KG1 (cell line): Measurements from ENCODE around the gene PDE1C.
"Not testable (repeated sequence)": the region's sequence is repeated elsewhere in the genome, so short reads cannot be mapped to it uniquely, and the experiment has no call there.

ENCODE experiments used
- DNase-seq: peaks from one replicate; lab custom pipeline; 2025; lab: John Stamatoyannopoulos, UW

Gene PDE1C

DNA sequence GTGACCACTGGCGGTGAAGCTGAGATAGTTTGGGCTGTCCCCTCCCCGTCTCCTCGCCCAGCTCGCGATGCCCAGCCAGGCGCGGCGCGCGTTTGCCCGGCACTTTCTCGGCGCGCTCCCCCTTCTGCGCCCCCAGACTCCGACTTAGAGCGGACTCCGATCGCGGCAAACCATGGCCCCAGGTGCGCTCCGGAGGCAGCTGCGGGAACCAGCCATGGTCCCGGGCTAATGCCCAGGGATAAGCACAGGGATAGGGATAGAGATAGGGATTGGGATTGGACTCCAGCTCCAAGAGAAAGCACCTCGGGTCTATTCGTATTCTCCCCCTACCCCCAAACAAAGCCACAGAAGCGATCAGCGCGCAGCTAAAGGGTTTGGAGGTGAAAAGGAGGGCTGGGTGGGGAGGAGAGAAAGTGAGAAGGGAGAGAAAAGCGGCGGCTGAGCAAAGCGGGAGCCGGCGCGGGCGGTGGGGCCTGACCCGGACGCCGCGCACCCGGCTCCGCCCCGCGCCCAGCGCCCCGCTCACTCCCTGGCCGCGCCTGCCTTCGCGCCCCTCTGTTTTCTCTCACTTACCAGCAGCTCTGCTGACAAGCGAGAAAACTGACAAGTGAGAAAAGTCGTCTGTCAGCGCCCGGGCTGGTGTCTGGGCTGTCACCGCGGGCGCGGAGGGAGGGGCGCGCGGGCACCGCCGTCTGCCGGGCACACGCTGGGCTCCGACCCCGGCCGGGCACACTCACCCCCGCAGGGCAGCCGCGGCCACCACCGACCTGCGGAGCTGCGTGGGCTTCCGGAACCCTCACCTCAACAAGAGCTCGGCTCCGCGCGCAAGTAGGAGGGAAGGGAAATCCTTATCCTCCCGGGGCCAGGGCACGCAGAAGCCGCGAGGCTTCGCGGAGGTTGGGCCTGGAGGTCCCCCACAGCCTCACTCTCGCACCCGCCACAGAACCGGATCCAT lies at the start of gene PDE1C:
Gene PDE1C (minus strand): TSS at position 2 of the 955 bp plus-strand sequence.
- DNase-seq, result no peak

DNA sequence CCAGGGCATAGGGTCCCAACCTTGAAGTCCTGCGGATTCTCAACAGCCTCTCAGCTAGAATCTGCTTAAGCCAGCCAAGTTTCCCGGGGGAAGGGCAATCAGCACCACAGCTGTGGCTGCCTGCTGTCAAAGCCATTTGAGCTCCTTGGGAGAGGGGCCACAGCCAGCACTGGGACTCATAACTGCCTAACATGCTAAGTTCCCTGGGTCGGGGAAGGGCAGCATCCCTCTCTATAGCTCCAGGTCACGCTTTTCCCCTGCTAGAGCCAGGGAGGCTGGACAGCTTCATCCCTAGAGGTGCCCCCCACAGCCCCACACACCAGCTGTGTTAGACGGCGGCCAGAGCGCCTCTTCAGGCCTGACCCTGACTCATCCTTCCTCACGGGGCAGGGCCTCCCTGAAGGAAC lies 49.6 kb upstream of the PDE1C start:
- no peak for DNase-seq

DNA sequence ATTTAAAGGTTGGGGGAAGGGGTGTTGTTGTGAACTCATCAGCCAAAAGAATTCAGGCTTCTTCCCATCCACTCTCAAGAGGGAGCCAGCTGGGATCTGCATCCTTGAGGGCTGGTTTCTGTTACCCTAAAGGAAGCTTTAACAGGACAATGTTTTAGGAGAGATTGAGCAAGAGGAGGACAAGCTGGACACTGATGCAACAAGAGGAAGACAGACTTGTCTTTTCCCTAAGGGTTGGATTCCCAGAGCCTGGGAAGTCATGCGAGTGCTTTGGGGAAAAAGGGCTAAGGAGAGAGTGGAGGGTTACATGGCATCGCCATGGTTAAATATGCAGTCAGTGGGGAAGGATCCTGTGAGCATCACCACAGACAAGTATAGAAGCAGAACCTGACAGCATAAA lies 47.6 kb upstream of the PDE1C start:
- no peak for DNase-seq

DNA sequence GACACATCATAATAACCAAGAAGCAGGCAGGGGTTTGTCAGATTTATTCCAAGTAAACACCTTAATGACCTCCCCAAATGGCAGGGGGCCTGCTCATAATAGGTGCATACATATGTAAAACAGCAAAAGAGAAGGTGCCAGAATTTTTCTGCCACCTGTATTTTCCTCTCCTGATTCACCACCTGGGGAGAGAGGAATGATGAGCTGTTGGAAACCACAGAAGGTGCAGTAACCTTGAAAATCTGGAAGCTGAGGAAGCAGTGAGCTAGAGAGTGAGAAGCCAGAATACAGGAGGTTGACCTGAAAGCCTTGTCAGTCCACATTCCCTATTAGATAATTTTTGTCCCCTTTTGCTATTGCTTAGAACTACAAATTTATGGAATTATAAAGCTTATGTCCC lies 46.2 kb upstream of the PDE1C start:
- no peak for DNase-seq

DNA sequence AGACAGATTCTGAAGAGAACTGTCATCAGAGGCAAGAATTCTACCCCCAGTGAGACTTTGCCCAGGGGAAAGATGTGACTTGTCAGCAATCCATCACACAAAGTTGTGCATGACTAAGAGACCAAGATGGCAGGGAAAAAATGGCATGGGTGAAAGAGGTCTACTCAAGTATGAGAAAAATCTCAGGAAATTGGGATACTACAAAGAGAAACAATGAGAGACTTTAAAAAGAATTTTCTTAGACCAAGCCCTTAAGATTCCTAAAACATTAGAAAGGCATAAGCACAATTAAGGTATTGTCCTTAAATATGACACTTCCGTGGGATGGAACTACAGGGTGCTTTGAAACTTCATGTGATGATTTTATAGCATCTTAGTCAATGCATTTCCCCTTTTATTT lies 45.6 kb upstream of the PDE1C start:
- DNase-seq, result no peak

DNA sequence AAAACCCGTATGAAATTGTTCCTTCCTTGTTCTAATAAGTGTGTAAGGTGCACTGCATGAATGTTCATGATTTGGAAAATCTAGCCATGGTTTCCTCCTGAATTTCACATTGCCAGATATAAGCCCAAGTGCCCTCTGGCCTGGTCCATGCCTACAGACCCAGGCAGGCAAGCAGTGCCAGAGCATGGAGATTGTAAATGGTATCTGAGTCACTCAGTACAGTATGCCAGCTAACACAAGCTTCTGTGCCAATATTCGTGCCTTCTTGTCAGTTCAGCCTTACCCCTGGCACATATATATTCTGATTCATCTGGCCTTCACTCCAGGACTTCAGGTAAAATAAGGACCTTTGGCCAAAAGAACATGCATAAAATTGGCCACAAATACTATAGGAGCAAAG lies 38.4 kb upstream of the PDE1C start:
- no peak for DNase-seq

DNA sequence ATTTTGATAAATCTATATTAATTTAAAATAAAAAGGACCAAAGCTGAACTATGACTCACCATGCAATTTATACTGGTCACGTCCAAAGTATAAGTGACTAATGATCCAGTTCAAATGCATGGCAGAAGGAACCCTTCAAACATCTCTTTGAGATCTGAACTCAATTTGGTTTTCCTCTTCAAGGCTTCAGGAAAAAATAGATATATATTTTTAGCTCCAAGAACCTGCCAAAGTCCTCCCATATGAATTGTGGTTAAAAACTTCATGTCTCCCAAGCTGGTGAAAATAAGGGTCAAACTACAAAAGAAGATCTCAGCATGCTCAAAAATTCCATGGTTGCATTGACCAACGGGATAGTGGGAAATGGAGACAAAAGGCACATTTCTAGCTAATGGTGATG lies 34.6 kb upstream of the PDE1C start:
- no peak for DNase-seq

DNA sequence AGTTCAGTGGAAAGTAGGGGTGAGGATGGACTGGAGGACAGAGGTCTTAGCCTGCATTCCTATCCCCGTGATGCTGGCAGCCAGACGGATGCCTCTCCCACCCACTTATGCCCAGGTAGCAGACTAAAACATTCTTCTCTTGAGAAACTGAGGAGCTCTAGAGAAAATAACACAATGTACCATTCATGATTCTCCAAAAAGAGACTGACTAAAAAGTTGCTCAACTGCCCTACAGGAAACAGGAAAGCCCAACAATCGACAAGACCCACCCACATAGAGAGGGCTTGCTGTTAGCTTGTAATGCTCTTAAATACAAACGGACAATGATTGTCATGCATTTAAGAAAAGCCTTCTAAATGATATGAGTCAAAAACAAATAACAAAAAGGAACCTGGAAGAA lies 33.2 kb upstream of the PDE1C start:
- no peak for DNase-seq

DNA sequence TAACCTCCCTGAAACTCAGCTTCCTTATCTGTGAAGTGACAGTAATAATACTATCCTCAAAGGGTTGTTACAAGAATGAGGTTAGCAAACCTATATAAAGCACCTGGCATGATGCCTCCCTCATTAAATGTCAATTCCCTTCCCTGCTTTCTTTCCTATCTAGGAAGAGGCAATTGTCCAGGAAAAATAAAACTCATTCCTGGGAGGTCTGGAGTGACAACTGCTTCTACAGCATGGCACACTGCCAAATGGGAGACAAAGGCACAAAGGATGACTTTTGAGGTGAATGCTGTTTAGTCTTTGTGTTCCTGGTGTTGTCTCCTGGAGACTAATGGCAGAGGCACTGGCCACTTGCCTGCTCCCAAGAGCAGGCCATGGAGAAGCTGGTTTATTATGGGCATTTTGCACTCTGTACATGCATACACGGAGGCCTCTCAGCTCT lies 32.2 kb upstream of the PDE1C start:
- no peak for DNase-seq

DNA sequence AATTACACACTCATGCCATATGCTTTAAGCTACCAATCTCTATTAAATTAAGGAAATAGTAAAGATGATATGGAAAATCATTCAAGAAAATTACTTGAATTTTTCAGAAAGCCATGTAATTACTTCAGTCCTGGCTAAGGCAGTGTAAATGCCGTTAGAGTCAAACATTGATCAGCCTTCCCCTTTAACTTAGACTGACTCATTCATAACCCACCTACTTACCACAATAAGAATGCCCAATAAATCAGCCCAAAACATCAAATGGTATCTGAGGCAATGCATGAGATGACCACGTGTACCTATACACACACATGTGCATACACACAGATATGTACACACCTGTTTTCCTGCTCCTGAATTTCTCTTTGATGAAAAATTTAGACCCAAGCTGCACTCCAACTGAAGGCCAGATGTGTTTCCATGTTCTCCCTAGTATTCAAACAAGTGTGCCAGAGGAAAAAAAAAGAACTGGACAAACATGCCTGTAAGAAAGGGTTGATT lies 30.2 kb upstream of the PDE1C start:
- DNase-seq, result no peak

DNA sequence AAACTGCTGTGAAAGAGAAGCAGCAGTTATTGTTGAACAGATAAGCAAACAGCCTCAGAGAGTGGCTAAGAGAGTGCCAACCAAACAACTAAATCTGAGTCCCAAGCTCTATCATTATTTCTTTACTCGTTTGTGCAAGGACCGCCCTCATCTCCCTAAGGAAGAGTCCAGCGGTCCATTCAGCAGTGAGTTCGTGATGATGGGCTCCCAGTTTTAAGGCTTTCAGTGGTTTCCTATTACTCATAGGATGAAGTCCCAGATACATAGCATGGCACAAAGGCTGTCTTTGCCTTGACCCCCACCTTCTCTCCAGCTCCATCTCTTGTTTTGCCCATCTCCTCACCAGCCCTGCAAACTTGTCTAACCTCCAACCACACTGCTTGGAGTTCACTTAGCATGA lies 24.3 kb upstream of the PDE1C start:
- DNase-seq, result no peak

DNA sequence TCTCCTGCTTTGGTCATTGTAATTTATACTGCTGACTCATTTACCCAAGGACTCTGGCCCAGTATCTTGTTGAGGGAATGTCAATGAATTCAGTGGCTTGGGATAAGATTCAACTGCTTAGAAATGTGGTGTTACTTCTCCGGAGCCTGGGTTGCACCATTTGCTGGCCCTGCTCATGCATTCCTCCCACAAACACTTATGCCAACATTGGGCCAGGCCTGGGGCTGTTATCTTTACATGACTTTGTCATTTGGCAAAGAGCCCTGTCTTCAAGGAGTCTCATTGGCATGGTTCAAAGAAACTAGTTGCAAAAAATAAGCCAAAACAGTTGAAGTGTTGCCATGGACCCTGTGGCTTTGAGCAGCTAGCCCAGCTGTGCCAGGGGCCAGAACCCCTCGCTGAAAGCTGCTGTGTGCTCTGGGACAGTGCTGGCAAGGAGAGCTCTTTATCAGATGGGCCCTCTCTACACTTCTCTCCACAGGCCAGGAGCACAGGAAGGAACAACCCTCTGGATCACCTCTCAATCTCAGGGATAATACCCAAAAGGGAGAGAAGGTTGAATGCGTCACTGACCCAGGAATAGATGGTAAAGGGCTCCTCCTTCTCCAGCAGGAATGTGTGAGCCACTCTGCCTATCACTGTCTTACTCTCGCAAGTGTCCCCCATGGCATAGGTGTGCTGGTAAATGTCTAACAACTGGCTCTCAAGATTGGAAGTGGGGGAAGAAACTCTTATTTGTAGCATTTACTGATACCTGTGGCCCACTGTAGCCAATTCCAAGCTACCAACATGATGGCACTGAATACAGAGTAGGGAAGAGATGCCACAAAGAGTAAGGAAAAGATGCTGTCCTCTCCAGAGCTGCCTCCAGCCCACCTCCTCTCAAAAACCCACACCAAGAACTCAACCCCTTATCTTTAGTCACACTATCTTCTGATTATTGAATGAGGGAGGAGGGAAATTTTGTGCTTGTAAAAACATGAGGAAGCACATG lies 23.5 kb upstream of the PDE1C start:
- no peak for DNase-seq

DNA sequence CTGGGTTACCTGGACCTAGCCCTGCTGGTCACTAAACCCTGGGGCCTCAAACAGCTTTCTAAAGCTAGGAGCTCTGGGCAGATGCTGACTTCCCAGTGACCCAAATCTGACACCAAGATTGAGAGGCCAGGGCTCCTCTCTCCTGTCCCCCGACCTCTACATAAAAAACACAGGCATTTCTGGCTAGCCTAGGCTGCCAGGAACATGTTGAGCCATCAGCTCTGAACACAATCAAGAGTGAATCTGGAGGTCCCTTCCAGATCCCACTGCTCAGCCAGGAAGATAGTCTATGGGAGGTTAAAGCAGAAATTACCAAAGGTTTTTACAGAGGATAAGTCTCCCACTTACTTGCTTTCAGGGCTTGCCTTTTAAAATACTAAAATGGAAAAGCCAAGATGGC lies 22.1 kb upstream of the PDE1C start:
- DNase-seq, result no peak

DNA sequence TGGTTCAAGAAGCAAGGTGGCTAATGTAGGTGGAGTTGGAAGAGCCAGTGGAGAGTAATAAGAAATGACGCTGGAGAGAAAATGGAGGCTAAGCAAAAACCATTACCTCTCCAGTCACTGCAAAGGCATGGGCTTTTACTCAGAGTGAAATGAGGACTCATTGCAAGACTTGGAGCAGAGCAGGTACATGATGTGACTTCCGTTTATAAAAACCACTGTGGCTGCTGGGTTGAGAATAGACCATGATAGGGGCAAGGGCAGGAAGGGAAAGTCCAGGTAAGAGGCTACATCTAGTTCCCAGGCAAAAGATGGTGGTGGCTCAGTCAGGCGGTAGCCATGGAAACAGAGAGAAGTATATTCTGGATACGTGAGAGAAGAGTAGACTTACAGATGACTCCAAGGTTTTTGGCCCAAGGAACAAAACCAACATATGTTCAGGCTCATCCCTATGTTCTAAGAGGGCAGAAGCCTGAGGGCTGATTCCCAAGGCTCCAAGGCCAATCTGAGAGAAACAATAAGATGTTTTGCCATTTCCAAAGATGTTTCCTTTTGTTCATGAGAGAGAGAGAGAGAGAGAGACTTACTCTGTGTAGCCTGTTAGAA lies 21.5 kb upstream of the PDE1C start:
- no peak for DNase-seq

DNA sequence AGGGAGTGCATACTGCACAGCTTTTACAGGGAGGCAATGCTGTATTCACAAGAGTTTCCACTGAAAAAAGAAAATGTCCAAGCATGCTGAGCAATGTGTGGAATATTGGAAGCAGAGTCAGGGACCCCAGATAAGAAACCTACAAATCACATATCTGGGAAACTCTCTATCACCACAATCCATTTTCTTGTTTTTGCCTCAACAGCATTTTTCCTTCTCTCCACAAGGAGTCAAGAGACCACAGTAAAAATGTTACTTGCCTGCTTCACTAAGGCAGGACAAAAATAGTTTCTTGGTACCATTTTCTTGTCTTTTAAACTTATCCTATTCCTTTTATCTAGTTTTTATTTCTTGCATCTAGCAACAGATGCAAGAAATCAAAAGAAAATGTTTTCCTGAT lies 19.5 kb upstream of the PDE1C start:
- no peak for DNase-seq

DNA sequence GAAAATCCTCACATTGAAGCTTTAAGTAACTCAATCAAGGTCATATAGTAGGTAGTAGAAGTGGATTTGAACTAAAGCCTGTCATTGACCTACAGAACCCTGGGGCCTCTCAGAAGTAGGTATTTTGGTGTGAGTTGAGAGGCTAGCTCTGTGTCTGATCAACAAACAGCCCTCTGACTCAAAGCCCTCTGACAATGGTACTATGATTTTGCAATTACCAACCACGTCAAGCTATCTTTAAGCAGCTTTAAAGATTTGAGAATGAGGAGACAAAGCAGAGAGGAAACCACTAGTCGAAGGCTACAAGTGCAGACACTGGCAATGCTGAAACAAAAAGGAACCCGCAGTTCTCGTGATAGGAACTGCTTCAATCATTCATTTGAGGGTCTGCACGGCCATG lies 19.0 kb upstream of the PDE1C start:
- DNase-seq, result no peak

DNA sequence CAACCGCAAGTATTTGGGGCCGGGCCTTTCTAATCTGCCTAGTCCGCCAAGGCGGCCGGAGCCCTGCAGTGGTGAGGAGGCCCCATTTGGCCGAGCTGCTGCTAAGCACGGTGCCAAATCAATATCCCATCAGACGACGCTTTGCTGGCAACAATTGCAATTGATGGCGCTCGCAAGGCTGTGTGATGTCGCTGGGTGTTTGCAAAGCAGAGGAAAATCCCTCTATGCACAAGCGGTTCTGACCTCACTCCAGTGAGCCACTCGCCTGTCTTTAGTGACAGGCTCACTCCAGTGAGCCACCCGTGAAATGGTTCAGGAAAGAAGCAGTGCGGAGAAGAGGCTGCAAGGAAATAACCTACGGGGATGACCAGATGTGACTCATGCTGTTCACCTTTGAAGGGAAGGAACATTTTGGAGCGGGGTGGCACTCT lies 18.3 kb upstream of the PDE1C start:
- no peak for DNase-seq

DNA sequence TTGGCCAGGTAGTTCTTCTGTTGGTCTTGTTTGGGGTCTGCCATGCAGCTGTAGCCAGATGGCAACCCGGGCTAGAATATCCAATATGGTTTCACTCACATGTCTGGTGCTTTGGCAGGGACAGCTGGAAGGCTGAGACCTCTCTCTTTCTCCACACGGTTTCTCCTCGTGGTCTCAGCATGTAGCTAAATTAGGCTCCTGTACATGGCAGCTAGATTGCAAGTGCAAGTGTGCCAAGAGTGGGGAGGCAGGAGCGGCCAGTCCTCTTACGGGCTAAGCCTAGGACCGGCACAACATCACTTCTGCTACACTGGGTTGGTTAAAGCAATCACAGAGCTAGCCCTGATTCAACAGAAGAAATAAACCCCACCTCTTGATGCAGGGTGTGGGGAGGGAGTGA lies 9.3 kb upstream of the PDE1C start:
- no peak for DNase-seq

DNA sequence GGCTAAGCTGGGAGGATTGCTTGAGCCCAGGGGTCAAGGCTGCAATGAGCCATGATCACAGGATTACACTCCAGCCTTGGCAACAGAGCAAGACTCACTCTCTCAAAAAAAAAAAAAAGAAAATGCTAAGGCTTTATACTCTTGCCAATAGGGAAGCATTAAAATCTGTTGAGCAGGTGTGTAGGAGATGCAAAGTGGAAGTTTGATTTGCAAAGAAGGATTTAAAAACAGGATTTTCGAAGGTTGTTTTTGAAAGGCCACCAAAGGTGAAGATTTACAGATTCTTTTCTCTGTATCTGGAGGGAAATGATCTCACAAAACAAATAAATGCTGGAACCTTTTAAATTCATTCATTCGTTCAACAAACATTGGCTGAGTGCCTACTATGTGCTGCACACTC lies 8.6 kb upstream of the PDE1C start:
- DNase-seq, result no peak

DNA sequence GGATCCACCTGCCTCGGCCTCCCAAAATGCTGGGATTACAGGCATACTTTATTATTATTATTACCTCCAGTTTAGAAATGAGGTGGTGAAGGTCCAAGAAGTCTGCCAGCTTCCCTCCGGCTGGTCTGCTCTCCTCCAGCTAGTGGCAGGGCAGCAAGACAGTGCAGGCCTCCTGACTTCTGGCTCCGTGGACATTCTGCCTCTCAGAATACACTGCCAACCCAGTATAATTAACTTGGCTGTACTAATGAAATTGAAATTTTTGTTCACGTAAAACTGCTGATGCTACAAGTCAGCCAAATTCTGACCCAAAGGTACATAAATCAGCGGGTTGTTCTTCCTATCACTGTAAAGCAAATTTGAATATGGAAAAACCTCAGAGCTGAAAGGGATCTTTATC lies 7.6 kb upstream of the PDE1C start:
- no peak for DNase-seq

DNA sequence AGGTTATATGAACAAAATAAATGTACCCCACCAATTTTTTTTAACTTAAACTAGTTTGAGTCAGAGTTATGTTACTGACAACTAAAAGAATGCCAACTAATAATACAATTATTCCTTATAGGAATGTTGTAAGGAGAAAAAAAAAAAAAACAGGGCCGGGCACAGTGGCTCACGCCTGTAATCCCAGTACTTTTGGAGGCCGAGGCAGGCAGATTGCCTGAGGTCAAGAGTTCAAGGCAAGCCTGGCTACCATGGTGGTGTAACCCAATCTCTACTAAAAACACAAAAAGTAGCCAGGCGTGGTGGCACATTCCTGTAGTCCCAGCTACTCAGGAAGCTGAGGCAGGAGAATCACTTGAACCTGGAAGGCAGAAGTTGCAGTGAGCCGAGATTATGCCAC lies 6.6 kb upstream of the PDE1C start:
- not testable (repeated sequence) for DNase-seq

DNA sequence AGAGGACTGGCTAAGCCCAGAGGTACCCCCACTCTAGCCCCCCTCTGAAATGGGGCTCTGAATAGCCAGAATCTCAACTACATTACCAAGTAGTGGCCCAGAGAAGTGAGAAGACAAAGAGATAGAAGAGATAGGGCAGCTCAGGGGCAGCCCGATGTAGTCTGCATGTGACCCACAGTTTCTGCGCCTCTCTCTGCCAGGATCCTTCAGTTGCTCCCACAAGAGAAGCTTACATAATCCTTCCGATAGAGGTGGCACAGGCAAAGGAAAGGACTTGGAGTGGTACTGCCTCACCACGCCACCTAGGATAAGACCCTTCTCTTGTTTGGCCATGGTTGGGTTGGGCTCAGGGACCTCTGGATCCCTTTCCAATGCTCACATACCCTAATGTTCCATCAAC lies 5.4 kb upstream of the PDE1C start:
- no peak for DNase-seq
